Middle frontal gyrus (tissue), 1 donor: ENCODE measurements around the gene ARMC3.
"Not testable (repeated sequence)": the region's sequence is repeated elsewhere in the genome, so short reads cannot be mapped to it uniquely, and the experiment has no call there.

Source experiments
- DNase-seq: peaks from one replicate; pipeline ENCODE4 v3.0.0-alpha.2; 2015; ENCODE audit warnings: low spot score; ENCODE audit errors: extremely low spot score

Gene ARMC3

GRCh38 chr10:22927661-22928403, at the start of gene ARMC3:
ARMC3 (plus strand) TSS chr10:22928053; CDS start chr10:22931997, 3,944 bp downstream.
- peak; percentile 50 for DNase-seq

- DNase-seq: no peak
Measured at GRCh38 chr10:22891797-22892196, 36.1 kb upstream of the ARMC3 start.

GRCh38 chr10:22893781-22894180, 34.1 kb upstream of the ARMC3 start:
- no peak for DNase-seq

GRCh38 chr10:22894714-22895113, 33.1 kb upstream of the ARMC3 start:
- DNase-seq: no peak

- DNase-seq: no peak
Measured at GRCh38 chr10:22895252-22895651, 32.6 kb upstream of the ARMC3 start.

- no peak for DNase-seq
Measured at GRCh38 chr10:22897371-22897770, 30.5 kb upstream of the ARMC3 start.

- DNase-seq: no peak
Measured at GRCh38 chr10:22899307-22899706, 28.5 kb upstream of the ARMC3 start.

- no peak for DNase-seq
Measured at GRCh38 chr10:22899775-22900174, 28.1 kb upstream of the ARMC3 start.

GRCh38 chr10:22900841-22901601, 26.8 kb upstream of the ARMC3 start:
- no peak for DNase-seq

- not testable (repeated sequence) for DNase-seq
Measured at GRCh38 chr10:22902147-22902546, 25.7 kb upstream of the ARMC3 start.

GRCh38 chr10:22903694-22904093, 24.2 kb upstream of the ARMC3 start:
- no peak for DNase-seq

- no peak for DNase-seq
Measured at GRCh38 chr10:22906767-22907166, 21.1 kb upstream of the ARMC3 start.

- no peak for DNase-seq
Measured at GRCh38 chr10:22908837-22909236, 19.0 kb upstream of the ARMC3 start.

GRCh38 chr10:22909673-22910072, 18.2 kb upstream of the ARMC3 start:
- DNase-seq: not testable (repeated sequence)

- no peak for DNase-seq
Measured at GRCh38 chr10:22911067-22911466, 16.8 kb upstream of the ARMC3 start.

- DNase-seq: no peak
Measured at GRCh38 chr10:22911889-22912762, 15.7 kb upstream of the ARMC3 start.

- no peak for DNase-seq
Measured at GRCh38 chr10:22912763-22913384, 15.0 kb upstream of the ARMC3 start.

GRCh38 chr10:22913474-22914092, 14.3 kb upstream of the ARMC3 start:
- no peak for DNase-seq

GRCh38 chr10:22915314-22915713, 12.5 kb upstream of the ARMC3 start:
- no peak for DNase-seq

GRCh38 chr10:22925088-22925487, 2.8 kb upstream of the ARMC3 start:
- DNase-seq: no peak

GRCh38 chr10:22927166-22927565, 687 bp upstream of the ARMC3 start:
- no peak for DNase-seq
